ENCODE results near the gene BLOC1S4.

Gene BLOC1S4

DNA sequence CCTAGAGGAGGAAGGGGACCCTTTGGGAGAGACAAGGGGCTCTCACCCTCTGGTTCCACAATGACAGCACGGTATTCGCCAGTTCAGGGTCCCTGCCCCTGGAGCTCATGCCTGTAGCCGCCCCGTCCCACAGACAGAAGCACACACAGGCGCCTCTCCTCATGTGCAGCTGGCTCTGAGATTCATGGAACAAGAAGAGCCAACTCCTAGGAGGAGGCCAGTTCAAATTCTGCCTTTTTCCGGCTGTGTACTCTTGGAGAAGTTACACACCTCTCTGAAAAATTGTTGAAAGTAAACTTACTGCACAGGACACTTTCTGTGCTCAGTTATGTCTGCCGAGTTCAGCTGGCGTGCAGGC lies 15.3 kb downstream of the BLOC1S4 start:
- H3K4me2 ChIP-seq (ENCODE audit: low read length), result no peak overlapping the region

DNA sequence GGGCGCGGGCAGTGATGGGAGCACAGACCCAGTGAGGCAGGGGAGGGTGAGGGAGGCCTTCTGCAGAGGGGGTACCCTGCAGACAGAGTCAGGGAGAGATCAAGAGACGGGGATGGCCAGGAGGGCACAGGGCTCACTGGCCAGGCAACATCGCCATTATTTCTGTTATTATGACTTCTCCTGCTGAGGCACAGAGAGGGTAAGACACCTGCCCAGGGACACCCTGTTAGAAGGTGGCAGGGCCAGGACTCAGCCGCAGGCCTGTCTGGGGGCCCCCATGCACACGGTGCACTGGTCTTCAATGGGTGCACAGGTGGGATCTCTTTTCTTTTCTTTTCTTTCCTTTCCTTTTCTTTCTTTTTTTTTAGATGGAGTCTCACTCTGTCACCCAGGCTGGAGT lies 15.8 kb downstream of the BLOC1S4 start:
- TF ChIP-seq, protein P1, sequence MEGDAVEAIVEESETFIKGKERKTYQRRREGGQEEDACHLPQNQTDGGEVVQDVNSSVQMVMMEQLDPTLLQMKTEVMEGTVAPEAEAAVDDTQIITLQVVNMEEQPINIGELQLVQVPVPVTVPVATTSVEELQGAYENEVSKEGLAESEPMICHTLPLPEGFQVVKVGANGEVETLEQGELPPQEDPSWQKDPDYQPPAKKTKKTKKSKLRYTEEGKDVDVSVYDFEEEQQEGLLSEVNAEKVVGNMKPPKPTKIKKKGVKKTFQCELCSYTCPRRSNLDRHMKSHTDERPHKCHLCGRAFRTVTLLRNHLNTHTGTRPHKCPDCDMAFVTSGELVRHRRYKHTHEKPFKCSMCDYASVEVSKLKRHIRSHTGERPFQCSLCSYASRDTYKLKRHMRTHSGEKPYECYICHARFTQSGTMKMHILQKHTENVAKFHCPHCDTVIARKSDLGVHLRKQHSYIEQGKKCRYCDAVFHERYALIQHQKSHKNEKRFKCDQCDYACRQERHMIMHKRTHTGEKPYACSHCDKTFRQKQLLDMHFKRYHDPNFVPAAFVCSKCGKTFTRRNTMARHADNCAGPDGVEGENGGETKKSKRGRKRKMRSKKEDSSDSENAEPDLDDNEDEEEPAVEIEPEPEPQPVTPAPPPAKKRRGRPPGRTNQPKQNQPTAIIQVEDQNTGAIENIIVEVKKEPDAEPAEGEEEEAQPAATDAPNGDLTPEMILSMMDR (IDR thresholded peaks at IDR 0.05; ENCODE audit: low read length), result no peak
- TF ChIP-seq EZH2 (IDR thresholded peaks at IDR 0.05; ENCODE audit: borderline replicate concordance, low read length), result no peak
- no peaks in the 10 kb centered on the region for H3K9me3 ChIP-seq (ENCODE audit: low read length)
- no peak overlapping the region for H3K4me3 ChIP-seq (ENCODE audit: low read depth, low read length, poor library complexity, severe bottlenecking)
- no peaks in the 10 kb centered on the region for H4K20me1 ChIP-seq (ENCODE audit: insufficient read depth, low read length)
- H3F3A ChIP-seq (ENCODE audit: insufficient read depth, low read length), result no peaks in the 10 kb centered on the region
- no peaks in the 10 kb centered on the region for H3K79me2 ChIP-seq (ENCODE audit: insufficient read depth, low read length)
- H2AFZ ChIP-seq (ENCODE audit: low read length), result no peak overlapping the region
- no peak overlapping the region for H3K9ac ChIP-seq (ENCODE audit: low read length)
- H3K36me3 ChIP-seq (ENCODE audit: insufficient read depth, low read length), result no peaks in the 10 kb centered on the region
- no peaks in the 10 kb centered on the region; the same call in 1 of the 2 replicates for H3K27me3 ChIP-seq (ENCODE audit: insufficient read depth, low read length)
- H3K4me1 ChIP-seq (ENCODE audit: insufficient read depth, low read length, severe bottlenecking), result no peaks in the 10 kb centered on the region
- no peaks in the 10 kb centered on the region for H3K9me2 ChIP-seq (ENCODE audit: low read depth, low read length)
- H3K4me2 ChIP-seq (ENCODE audit: low read length), result no peak overlapping the region
- no peak overlapping the region for H3K27ac ChIP-seq (ENCODE audit: low read depth, low read length, poor library complexity, severe bottlenecking)

More for the DNA sequence above, 15.3 kb downstream of the BLOC1S4 start:
- H3K27me3 ChIP-seq (ENCODE audit: insufficient read depth, low read length), result no peaks in the 10 kb centered on the region; the same call in 1 of the 2 replicates
- H2AFZ ChIP-seq (ENCODE audit: low read length), result no peak overlapping the region
- H3K79me2 ChIP-seq (ENCODE audit: insufficient read depth, low read length), result no peaks in the 10 kb centered on the region
- H3F3A ChIP-seq (ENCODE audit: insufficient read depth, low read length), result no peaks in the 10 kb centered on the region
- no peak overlapping the region for H3K27ac ChIP-seq (ENCODE audit: low read depth, low read length, poor library complexity, severe bottlenecking)
- no peaks in the 10 kb centered on the region for H3K36me3 ChIP-seq (ENCODE audit: insufficient read depth, low read length)
- no peak overlapping the region for H3K9ac ChIP-seq (ENCODE audit: low read length)
- TF ChIP-seq EZH2 (IDR thresholded peaks at IDR 0.05; ENCODE audit: borderline replicate concordance, low read length), result no peak
- TF ChIP-seq, protein P1 (IDR thresholded peaks at IDR 0.05; ENCODE audit: low read length), result no peak
- no peaks in the 10 kb centered on the region for H3K9me3 ChIP-seq (ENCODE audit: low read length)
- no peak overlapping the region for H3K4me3 ChIP-seq (ENCODE audit: low read depth, low read length, poor library complexity, severe bottlenecking)
- H3K9me2 ChIP-seq (ENCODE audit: low read depth, low read length), result no peaks in the 10 kb centered on the region
- no peaks in the 10 kb centered on the region for H4K20me1 ChIP-seq (ENCODE audit: insufficient read depth, low read length)
- H3K4me1 ChIP-seq (ENCODE audit: insufficient read depth, low read length, severe bottlenecking), result no peaks in the 10 kb centered on the region

DNA sequence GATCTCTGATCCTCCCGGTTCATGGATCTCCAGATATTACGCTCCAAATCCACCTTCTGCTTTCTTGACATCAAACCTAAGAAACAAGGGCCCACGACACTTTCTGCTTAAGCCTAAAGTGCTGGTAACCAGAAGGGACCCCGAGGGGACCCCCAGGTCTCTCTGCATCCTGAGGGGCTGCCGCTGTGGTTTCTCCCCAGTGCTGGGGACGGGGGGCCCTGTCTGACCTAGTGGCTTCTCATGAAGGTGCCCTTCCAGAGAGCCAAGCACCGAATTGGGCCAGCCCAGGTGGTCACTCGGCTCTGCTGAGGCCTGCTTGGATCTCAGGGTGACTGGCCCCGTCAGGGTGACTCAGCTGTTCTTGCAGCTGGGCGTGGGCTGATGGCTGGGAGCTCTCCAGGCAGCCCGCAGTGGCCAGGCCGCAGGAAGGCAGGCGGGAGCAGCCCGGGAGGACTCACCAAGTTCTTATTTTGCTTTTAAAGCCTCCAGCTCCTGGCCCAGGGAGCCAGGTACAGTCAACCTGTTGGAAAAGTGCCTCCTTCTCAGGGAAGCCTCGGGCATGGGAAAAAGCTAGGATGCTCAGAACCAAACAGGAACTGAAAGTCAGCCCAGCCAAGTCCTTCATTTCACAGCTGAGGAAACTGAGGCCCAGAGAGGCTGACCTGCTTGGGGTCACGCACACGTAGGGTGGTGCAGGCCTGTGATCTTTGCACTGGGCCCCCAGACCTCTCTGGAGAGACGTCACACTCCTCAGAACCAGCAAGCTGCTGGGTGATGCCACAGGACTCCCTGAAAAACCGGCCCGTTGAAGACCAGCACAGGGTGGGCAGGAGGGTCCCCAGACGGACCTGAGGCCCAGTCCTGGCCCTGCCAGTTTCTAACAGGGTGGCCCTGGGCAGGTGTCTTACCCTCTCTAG lies 16.7 kb downstream of the BLOC1S4 start:
- Histone ChIP-seq H3K9ac (ENCODE audit: low read length) (no peak overlapping the region), H3K9me3 (ENCODE audit: low read length) (no peaks in the 10 kb centered on the region), H3K4me2 (ENCODE audit: low read length) (no peak overlapping the region), H3F3A (ENCODE audit: insufficient read depth, low read length) (no peaks in the 10 kb centered on the region), H3K36me3 (ENCODE audit: insufficient read depth, low read length) (no peaks in the 10 kb centered on the region), H2AFZ (ENCODE audit: low read length) (no peak overlapping the region), H3K4me3 (ENCODE audit: low read depth, low read length, poor library complexity, severe bottlenecking) (no peak overlapping the region), H3K27me3 (ENCODE audit: insufficient read depth, low read length) (no peaks in the 10 kb centered on the region; the same call in 1 of the 2 replicates), H4K20me1 (ENCODE audit: insufficient read depth, low read length) (no peaks in the 10 kb centered on the region), H3K79me2 (ENCODE audit: insufficient read depth, low read length) (no peaks in the 10 kb centered on the region), H3K9me2 (ENCODE audit: low read depth, low read length) (no peaks in the 10 kb centered on the region), H3K4me1 (ENCODE audit: insufficient read depth, low read length, severe bottlenecking) (no peaks in the 10 kb centered on the region), H3K27ac (ENCODE audit: low read depth, low read length, poor library complexity, severe bottlenecking) (no peak overlapping the region)
- TF ChIP-seq EZH2 (IDR thresholded peaks at IDR 0.05; ENCODE audit: borderline replicate concordance, low read length), result no peak
- TF ChIP-seq, protein P1 (IDR thresholded peaks at IDR 0.05; ENCODE audit: low read length), result no peak

Measured in OCI-LY1 (cell line).